ENCODE data around the gene PXYLP1. TPM values are rescaled to one million over a fixed set of nuclear protein-coding genes. Genes with fewer than 3 reads are reported as not detected.

The PXYLP1 gene
- total RNA-seq, 1 donor from 2014 or later = 3.7 TPM

DNA sequence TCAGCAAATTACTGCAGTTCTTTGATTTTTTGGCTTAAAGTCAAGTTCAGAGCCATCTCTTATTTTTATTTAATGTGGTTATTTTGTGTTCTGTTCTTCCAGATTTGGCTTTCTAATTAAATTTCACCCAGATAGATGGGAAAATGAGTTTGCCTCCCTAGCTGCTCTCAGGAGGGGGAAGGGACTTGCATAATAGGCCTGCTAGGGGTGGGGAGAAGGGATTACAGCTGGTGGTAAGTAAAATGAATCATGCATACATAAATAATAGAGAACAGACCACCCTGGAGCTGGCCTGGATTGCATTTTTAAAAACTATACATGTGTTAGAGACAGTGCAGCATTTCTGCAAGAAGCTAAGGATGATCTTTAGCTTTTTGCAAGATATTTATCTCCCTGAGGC, 3.9 kb upstream of the PXYLP1 start:
- ATAC-seq = no peak
- no peak for DNase-seq (ENCODE audit: low spot score)

DNA sequence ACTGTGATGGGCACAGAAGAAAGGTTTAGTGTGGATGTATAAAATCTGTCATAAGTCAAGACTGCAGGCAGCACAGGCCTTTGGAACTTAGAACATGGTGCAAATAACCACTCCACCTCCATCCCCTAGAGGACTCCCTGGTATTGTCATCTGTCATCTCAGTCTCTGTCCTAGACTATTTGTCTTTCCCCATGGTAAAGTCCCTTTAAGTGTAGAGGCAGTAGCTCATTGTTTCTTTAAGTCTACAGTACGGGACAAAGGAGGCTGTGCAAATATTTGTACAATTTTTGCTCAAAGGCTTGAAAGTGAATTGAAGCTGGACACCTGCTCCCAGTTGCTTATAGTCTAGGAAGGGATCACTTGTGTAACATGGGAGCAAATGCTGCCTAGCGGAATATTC, 3.2 kb upstream of the PXYLP1 start:
- ATAC-seq (no peak), DNase-seq (ENCODE audit: low spot score) (no peak)

DNA sequence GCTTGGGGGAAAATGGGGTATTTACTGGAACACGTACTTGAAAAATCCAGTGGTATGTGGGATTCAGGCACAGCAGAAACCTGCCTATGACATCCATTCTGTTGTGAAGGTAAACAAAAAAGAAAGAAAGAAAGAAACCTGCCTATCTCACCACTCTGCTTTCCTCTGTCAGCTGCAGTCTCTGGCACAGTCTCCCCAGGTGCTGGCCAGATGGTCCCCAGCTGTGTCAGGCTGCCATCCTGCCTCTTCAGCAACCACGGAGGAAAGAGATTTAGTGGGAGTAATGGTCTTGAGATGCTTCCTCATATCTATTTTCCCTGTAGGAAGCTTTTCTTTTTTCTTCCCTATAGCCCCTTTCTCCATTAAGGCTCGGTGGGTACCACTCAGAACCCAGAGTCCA, 2.5 kb upstream of the PXYLP1 start:
- DNase-seq (ENCODE audit: low spot score) = no peak
- ATAC-seq = no peak

DNA sequence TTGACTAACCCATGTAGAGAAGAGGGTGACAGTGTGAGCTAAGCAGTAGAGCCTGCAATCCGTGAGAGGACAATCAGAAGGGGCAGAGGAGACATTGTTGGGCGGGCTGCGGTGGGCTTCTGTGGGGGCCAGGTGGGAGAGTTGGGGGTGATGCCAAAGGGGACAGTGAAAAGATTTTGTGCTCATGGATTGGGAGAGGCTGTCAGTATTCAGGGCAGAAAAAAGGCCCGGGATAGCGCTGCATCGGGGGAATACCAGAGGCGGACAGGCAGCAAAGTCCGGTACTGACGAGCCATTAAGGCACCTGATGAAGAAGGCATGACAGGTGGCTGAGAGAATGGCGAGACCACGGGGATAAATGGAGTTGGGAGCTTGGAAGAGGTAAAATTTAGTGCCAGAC, 1.3 kb upstream of the PXYLP1 start:
- no peak for DNase-seq (ENCODE audit: low spot score)
- ATAC-seq = no peak

DNA sequence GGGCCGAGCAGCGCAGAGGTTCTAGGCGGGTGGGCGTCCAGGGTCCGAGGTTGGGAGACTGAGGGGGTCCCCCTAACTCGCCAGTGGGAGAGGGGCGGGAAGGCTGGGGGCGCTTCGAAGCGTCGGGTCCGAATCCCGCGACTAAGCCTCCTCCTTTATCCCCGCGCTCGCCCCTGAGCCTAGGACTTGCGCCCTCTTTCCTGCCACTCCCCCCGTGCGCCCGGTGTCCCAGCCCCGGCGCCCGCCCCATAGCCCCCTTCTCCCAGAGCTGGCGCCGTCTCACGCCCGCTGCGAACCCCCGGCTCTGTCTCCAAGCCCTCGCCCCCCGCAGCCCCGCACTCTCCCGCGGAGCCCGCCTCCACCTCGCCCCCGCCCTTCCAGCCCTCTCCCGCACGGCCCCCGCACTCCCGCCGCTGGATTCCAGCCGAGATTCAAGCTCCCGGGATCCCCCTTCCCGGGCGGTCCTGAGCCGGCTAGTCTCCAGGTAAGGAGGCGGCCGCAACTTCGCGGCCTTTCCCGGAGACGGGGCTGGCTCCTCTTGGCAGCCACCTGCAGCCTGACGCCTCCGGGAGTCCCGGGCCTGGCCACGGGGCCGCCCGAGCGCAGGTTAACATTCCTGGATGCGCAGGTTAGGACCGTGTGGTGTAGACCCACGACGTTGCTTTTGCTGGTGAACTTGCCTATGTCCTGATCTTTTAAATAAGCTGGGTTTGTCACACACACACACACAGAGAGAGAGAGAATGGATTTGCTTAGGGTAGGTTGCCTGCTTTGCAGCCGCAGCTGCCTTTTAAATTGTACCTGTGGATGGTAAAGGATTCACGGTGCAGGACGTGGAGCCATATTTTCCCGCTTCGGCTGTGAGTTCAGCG, 563 bp downstream of the PXYLP1 start:
- peak; percentile 41 for ATAC-seq
- DNase-seq (ENCODE audit: low spot score) = peak; percentile 63

DNA sequence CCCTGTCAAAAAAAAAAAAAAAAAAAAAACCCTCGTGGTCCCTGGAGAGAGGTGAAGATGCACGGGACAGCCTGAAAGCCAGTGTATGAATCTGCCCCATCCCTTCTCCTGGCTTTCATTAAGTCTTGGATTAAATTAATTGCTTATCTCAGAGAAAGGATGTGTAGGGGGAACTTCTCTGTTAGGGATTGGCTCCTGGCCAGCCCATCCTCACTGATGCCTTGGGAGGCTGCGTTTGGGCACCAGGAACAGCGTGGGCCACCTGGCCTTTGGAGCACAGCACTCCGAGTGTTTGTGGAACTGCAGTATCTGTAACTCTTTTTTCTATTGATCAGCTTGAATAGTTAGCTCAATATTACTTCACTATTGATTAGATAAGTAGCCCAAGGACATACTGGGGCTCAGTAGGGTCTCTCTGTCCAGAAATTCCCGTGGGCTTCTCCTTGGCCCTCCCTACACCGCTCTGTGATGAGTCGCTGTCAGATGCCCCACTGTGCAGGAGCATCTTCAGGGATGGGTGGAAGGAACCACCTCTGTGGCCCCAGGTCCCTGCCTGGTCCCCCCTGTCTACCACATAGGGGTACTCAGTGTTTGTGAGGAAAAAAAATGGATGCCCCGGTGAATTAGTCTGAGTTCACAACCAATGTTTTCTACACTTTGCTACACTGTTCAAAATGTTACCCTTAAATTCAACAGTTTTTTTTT, 2.0 kb downstream of the PXYLP1 start:
- ATAC-seq = no peak
- DNase-seq (ENCODE audit: low spot score) = no peak

DNA sequence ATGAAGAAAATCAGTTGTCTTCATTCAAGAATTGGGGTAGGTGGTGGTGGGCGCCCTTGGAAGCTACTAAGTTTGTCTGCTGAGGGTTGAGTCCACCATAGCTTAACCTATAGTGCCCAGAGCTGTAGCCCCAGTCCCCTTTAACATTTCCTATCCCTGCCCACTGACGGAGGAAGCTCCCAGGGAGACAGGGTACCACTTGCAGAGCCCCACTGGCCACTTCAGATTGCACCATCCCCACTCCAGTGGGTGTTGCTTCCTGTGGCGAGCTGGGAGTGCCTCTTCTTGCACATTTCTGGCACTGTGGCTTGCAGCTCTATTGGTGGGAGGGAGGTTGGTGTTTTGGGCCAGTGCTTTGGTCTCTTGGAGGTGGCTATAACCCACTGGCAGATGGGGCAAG, 2.7 kb downstream of the PXYLP1 start:
- no peak for ATAC-seq
- no peak for DNase-seq (ENCODE audit: low spot score)

DNA sequence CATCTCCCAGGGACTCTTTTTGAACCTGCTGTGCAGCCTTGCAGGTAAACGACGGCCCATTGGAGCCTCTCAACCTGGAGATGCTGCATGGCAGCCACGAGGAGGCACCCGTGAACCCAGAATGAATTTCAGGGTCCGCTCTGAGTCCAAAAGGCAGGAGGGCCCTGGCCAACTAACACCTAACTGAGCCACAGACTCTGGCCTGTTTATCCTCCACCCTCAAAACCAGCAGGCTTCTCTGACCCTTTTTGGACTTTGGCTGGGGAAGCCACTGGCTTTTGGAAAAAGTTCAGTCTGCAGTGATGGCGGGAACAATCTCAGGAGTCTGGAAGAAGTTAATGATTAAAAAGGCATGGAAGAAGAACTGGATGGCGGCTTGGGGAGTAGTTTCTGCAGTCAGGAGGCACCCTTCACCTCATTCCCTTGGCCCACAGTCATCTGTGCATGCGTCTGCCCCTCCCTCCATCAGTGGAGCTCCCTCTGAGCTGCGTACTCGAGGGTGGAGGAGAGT, 4.1 kb downstream of the PXYLP1 start:
- DNase-seq (ENCODE audit: low spot score) = peak; percentile 90
- peak; percentile 75 for ATAC-seq

DNA sequence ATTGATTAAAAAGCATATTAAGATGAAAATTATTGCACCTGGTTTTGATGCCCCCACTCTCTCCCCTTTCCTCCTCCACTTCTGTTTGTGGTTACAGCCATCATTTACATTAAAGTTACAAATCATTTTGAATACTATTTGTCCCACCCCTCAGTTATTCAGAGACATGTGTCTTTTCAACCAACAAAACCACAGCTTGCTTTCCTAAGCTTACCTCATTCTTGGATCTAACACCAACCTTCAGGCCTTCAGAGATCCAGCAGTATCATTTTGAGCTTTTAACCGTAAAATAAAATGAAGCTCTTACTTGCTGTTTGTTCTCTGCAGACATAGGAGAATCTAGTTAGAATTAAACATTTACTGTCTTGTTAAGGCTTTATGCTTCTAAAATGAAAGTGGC, 4.7 kb downstream of the PXYLP1 start:
- no peak for ATAC-seq
- no peak for DNase-seq (ENCODE audit: low spot score)

DNA sequence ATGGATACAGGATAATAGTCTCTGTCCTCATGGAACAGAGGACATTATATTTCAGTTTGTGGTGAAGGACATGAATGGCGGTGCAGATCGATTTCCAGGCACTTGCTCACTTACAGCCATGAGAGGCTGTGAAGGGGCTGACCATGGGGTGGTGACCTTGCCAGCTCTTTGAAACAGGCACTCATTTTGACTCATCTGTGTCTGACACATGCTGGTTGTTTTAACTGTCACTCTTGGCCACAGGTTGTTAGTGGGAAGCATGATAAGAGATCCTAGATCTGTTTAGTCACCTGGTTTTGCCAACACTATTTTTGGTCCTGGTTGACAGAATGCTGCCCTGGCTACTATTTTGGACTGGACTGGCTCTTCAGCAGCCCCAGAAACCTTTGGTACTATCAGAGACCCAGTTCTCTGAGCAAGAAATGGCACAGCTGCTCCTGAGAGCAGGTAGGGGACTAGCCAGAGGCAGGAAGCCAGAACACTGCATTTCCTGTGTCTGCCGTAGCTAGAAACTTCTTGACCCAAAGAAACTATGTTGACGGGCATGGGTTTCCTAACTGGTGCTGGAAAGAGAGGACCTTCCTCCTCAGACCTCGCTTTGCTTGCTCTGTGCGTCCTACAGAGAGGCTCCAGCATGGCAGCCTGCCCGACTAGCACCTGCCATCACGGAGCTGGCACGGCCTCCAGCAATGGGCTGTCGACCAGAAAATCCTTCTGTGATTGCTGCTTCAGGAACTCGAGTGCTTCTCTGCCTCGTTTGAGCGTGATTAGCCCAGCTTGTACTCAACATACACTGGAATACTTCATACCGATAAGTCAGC, 6.3 kb downstream of the PXYLP1 start:
- no peak for DNase-seq (ENCODE audit: low spot score)
- ATAC-seq = no peak

DNA sequence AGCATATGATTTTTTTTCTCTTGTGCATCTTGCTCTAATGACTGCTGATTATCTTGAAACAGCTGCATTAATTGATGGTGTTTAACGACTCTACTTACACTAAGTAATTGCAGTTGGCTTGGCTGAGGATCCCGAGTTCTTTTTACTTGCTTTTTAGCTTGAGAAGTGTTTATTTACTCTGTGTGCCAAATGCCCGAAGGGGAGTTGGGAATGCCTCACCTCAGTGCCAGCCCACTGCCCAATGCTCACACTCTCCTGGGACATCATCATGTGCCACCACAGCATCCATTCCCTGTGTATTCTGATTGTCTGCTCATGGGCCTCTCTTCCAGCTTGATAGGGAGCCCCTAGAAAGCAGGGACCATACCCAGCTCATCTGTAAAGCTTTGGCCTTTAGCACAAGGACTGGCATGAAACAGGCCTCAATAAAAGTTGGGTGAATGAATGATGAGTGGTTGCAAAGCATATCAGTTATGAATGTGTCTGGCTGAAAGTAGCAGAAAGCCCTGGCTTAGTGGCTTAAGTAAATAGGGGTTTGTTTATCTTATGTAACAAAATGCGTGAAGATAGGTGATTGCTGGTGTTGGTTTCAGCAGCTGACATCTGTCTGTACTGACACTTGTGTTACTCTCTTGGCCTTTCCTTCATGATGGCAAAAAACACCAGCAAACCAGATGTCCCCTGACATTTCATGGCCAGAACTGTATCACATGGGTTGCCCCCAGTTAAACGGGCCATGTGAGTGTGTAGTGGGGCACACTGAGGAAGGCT, 8.1 kb downstream of the PXYLP1 start:
- DNase-seq (ENCODE audit: low spot score) = no peak

DNA sequence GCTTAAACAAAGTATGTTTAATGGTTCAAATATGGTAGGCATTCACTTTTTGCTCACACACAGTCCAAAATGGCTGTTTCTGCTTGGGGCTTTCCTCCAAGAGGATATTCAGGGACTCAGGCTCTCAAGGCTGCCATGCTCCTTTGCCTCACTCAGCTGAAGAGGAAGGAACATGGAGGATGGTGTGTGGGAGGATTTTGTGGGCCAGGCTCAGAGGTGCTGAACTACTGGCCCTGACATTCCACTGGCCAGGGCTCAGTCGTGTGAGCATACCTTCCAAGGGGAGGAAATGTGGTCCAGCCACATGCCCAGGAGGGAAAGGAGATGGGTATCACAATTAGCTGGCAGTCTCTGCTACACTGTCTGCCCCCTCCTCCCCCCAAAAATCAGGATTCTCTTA, 8.7 kb downstream of the PXYLP1 start:
- ATAC-seq (no peak), DNase-seq (ENCODE audit: low spot score) (no peak)

More for the DNA sequence above, 8.1 kb downstream of the PXYLP1 start:
- ATAC-seq = no peak

DNA sequence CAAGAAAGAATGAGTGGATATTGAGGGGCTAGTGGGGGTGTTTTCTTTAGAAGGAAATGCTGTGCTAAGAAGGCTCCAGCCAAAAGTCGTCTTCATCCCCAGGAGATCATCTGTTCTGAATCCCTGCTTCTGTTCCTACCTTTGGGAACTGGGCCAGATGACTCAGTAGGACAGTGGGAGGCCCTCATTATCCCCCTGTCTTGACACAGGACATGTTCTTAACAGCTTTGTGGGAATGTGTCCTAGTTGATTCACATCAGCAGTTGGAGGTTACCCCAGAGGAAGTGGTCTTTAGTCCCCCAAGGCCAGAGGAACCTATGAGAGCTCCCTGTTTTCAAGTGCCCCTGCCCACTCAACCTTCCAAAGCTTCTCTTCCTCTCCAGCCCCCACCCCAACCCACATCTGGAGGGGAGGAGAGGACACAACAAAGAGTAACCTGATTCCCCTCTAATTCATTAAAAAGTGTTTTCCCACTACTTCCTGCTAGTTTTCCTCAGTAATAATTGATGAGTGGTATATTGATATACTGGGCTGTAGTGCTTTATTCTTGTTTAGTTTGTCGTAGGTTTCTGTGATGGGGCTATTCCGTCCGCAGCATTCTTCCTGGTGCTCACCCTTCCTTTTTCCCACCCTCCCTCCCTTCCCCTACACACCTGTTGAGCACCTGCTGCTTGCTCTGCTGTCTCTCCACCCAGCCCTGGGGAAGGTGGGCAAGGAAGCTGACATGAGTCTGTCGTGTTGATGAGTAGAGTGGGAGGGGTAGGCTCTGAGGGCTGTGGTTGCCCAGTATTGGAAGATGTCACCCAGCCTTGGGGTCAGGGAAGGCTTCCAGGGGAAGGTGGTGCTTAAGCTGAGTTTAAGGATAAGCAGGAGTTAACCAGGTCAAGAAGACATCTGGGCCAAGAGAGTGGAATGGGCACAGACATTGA, 9.3 kb downstream of the PXYLP1 start:
- no peak for DNase-seq (ENCODE audit: low spot score)
- ATAC-seq = no peak

DNA sequence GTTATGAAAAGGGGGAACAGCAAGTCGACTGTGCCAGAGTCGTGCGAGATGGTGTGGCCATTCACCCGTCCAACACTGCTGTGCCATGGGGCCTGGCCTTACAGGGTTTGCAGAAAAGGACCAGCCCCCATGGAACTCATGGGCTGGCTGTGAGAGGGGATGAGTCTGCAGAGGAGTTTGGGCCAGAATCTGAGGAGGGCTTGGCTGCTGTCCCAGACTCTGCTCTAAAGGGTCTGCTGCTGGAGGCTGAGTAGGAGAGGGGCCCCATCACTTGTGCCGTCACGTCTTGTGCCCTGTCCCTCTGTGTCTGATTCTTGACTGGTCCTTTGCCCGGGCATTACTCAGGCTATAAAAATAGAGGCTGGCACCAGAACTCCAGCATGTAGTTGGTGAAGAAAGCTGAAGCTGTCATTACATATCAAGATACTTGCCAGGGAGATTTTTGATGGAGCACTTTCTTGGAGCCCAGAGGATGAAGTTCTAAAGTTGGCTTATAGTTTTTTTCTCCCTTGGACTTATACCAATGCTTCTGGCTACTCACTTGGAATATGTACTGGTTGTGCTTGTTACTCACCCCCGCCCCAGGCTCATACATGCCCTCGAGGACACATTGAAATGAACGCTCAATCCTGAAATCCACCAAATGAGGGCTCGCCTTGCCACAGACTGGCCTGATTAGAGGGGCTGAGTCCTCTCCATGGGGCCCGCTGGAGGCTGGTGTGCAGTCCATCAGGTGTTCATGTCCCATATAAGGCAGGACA, 10.2 kb downstream of the PXYLP1 start:
- ATAC-seq = no peak

DNA sequence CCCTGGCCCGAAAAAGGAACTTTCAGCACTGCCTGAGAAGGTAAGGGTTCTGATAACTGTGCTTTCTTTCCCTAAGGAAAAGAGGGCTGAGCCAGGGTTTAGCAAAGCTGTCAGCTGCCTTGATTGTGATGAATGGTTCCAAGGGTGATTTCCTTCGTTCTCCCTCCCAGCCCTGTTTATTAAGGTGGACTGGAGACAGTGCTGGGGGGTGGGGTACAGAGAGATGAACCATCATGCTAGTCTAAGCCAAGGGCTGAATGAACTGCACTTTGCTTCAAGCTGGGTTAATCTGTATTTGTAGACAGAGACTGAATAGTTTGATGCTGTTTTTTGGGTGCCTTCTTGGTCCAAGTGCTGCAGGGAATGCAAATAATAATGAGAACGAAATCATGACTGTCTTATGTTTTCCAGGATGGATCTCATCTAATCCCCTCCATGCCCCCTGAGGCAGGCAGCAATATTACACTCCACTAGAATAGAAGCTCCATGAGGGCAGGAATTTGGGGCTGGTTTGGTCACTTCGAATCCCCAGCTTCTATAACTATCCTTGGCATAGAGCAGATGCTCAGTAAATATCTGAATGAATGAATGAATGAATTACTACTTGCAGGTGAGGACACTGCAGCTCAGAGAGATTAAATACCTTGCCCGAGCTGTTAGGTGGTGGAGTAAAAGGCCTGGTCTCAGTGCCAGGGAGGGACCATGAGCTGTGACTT, 10.9 kb downstream of the PXYLP1 start:
- ATAC-seq (no peak), DNase-seq (ENCODE audit: low spot score) (no peak)

More for the DNA sequence above, 10.2 kb downstream of the PXYLP1 start:
- no peak for DNase-seq (ENCODE audit: low spot score)

DNA sequence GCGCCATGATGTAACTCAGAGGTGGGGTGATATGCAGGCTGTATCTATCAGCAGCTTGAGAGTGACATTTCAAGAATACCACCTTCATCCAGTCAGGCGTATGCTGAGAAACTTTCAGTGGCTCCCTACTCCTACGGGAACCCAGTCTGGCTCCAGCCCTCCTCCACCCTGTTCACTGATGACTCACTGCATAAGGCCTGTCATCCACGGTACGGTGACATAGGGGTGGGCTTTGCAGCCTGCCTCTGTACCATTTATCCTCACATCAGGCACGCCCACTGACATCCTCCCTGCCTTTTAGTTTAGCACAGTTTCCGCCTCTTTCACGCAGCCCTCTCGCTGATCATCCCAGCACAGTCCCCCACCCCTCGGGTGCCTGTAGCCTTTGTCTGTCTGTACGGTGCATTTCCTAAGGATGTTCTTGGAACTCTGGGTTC, 11.7 kb downstream of the PXYLP1 start:
- no peak for ATAC-seq
- DNase-seq (ENCODE audit: low spot score) = no peak

DNA sequence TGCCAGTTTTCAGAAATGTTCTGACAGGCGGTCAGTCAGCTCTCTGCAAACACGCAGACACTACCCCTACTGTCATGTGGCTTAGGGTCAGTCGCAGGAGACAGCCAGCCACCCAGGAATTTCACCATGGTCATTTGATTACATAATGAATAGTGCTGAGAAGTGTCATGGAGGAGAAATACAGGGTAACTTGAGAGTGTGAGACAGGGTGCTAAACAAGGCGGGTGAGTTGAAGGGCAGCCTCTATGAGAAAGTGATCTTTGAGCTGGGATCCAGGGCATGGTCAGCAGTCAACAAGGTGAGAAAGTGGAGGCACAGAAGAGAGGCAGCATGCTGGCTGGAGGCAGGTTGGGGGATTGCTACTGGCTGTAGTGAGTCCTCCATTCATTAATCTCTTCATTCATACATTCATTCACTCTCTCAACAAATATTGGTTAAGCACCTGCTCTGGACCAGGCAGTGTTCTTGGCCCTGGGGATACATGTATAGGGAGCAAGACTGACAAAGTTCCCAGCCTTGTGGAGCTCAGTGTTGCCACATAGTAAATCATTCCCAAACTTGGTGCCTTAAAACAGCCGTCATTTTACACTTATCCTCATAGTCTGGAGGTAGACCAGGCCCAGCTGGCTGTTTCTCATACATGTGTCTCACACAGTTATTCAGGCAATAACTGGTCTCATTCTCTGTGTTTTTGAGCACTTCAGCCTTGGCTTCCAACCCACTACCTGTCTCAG, 14.8 kb downstream of the PXYLP1 start:
- no peak for ATAC-seq

More for the DNA sequence above, 14.8 kb downstream of the PXYLP1 start:
- DNase-seq (ENCODE audit: low spot score) = no peak
